Spleen (tissue), 11 donors: ENCODE measurements around the gene NME4. TPM values are rescaled to one million over a fixed set of nuclear protein-coding genes. Genes with fewer than 3 reads are reported as not detected.

ENCODE experiments used
- DNase-seq: peaks from one replicate; pipeline ENCODE4 v3.0.0-alpha.2; 2020
- H3K27ac ChIP-seq, 8 donors: fragments of 200-600 bp; sonication (generic) in 7 of 8; 1 replicate in 4 of 8; 2 replicates in 4 of 8; pipeline versions ENCODE4 v1.5.0 to v1.8.0; 2016 to 2021; ENCODE audit warnings: inconsistent platforms in 4 of 8, mild to moderate bottlenecking in 4 of 8, moderate library complexity in 1 of 8
- H3K27me3 ChIP-seq, 7 donors: fragments of 200-600 bp; sonication (generic) in 6 of 7; replicated peaks in 1 of 7; 1 replicate in 4 of 7; 2 replicates in 3 of 7; pipeline versions ENCODE4 v1.5.0 to v1.8.0; 2016 to 2021; ENCODE audit warnings: inconsistent platforms in 3 of 7, mild to moderate bottlenecking in 1 of 7
- H3K36me3 ChIP-seq, 6 donors: fragments of 200-600 bp; sonication (generic) in 5 of 6; 1 replicate in 4 of 6; 2 replicates in 2 of 6; pipeline versions ENCODE4 v1.5.0 to v1.8.0; 2016 to 2021; ENCODE audit warnings: inconsistent platforms in 2 of 6
- H3K4me1 ChIP-seq, 6 donors: fragments of 200-600 bp; sonication (generic) in 5 of 6; 1 replicate in 3 of 6; 2 replicates in 3 of 6; pipeline versions ENCODE4 v1.5.0 to v1.8.0; 2016 to 2021; ENCODE audit warnings: inconsistent platforms in 3 of 6
- H3K4me3 ChIP-seq, 8 donors: fragments of 200-600 bp; sonication (generic) in 7 of 8; 1 replicate in 4 of 8; 2 replicates in 4 of 8; pipeline versions ENCODE4 v1.5.0 to v1.8.0; 2016 to 2021; ENCODE audit warnings: inconsistent platforms in 4 of 8, mild to moderate bottlenecking in 4 of 8, moderate library complexity in 2 of 8
- H3K9me3 ChIP-seq, 8 donors: fragments of 200-600 bp; sonication (generic) in 7 of 8; 1 replicate in 4 of 8; 2 replicates in 4 of 8; pipeline versions ENCODE4 v1.5.0 to v1.8.0; 2016 to 2021; ENCODE audit warnings: inconsistent platforms in 4 of 8
- CTCF ChIP-seq, 11 experiments: fragments of 200-600 bp in 7 of 11; fragments of 450-650 bp in 4 of 11; sonication (generic) in 4 of 11; IDR thresholded peaks in 8 of 11; conservative IDR thresholded peaks in 3 of 11; 1 replicate in 7 of 11; 2 replicates in 4 of 11; pipeline versions ENCODE4 v1.4.0 to v1.8.0; 2016 to 2021; ENCODE audit warnings: antibody characterized with exemption in 11 of 11, inconsistent platforms in 4 of 11, mild to moderate bottlenecking in 1 of 11
- POLR2A ChIP-seq, 3 donors: fragments of 450-650 bp; IDR thresholded peaks; one replicate each; pipeline ENCODE4 v1.5.1; 2017; ENCODE audit warnings: antibody characterized with exemption in 3 of 3, mild to moderate bottlenecking in 1 of 3
- POLR2AphosphoS5 ChIP-seq, 3 donors: sonication (generic); formaldehyde crosslinking; IDR thresholded peaks; one replicate each; pipeline ENCODE4 v1.5.1; 2017; ENCODE audit warnings: antibody characterized with exemption in 3 of 3
- WGBS, 5 donors: extraction: QIAGEN DNeasy Blood & Tissue Kit in 3 of 5; methylation state at CpG; one replicate each; pipeline versions ENCODE4 v1.1.5 to v1.1.7; 2013 to 2018; 5-methylcytosine and 5-hydroxymethylcytosine counted together
- intact Hi-C: fragments of 100-400 bp; cut with DNase I; formaldehyde crosslinking; loops from one replicate; pipeline ENCODE4 v1.15.0; 2023; ENCODE audit warnings: low total_unique reads
- polyA plus RNA-seq, 3 donors: library from polyadenylated mRNA; stranded (reverse); fragments of 200-250 nt; gene quantifications; one replicate each; pipeline ENCODE4 v1.2.1, GENCODE V29; 2013
- total RNA-seq, 7 donors: library from RNA; depleted of rRNA in 3 of 7; stranded (reverse); fragments of >200 nt in 3 of 7; fragmentation: NEBNext Ultra II Directional in 4 of 7; extraction: Animal tissue kit (Norgen Biotek cat#: 25700) in 4 of 7; gene quantifications; one replicate each; pipeline versions ENCODE4 v1.1.0 to v1.2.1, GENCODE V29; 2016 to 2021
- donor health status: healthy with polysubstance abuse.
- donor health status: DM: no; HTN: no; CAD: no; lungs with moderate emphysema.
- donor health status: DM: no; HTN: no; CAD: no.
- donor health status: Bipolar disorder and iron deficiency.
- donor health status: healthy.
- donor health status: DM: no; HTN: no; CAD: no.
- donor health status: DM: yes; HTN: yes; CAD: no.

Gene NME4
- total and polyA plus RNA-seq, 10 donors, result 27.3 to 75.8 (median 55.8) TPM

- peak overlapping the region; percentile 61 to 96 (median 90) for H3K27ac ChIP-seq
- H3K9me3 ChIP-seq, result no peaks in the 10 kb centered on the region
- 0 to 1% (median 0%) methylated on average over 7 to 63 of the region's 63 CpGs for WGBS, 5 donors
- intact Hi-C loops, result loop anchor here (10.0 kb wide), 1 partner anchor 59 kb away; no protein-coding TSS in a partner anchor
- DNase-seq, result no peak
- no peak for TF ChIP-seq POLR2AphosphoS5 (IDR thresholded peaks at IDR 0.05)
- no peak for TF ChIP-seq POLR2A (IDR thresholded peaks at IDR 0.05)
- no peak for TF ChIP-seq CTCF (IDR thresholded peaks at IDR 0.05 in 8 of 11, conservative IDR thresholded peaks at IDR 0.05 in 3 of 11)
- peaks cover 0 to 9% (median 0%) of the 10 kb centered on the region in 6 donors for H3K36me3 ChIP-seq
- peak overlapping the region; percentile 60 to 87 (median 78) for H3K4me3 ChIP-seq
- H3K4me1 ChIP-seq, result peaks cover 6 to 45% (median 33%) of the 10 kb centered on the region in 6 donors
- peaks cover 0 to 14% (median 0%) of the 10 kb centered on the region in 7 donors for H3K27me3 ChIP-seq
Measured at GRCh38 chr16:425740-426114, 28.7 kb downstream of the NME4 start.

GRCh38 chr16:426115-426905 lies 29.3 kb downstream of the NME4 start:
- peaks cover 6 to 45% (median 33%) of the 10 kb centered on the region in 6 donors for H3K4me1 ChIP-seq
- H3K4me3 ChIP-seq, result peak overlapping the region; percentile 43 to 87 (median 62)
- peak; percentile 80 for DNase-seq
- intact Hi-C loops, result loop anchor here (10.0 kb wide), 1 partner anchor 58 kb away; no protein-coding TSS in a partner anchor
- H3K9me3 ChIP-seq, result no peaks in the 10 kb centered on the region
- TF ChIP-seq POLR2AphosphoS5 (IDR thresholded peaks at IDR 0.05), result no peak
- no peak for TF ChIP-seq POLR2A (IDR thresholded peaks at IDR 0.05)
- no peak for TF ChIP-seq CTCF (IDR thresholded peaks at IDR 0.05 in 8 of 11, conservative IDR thresholded peaks at IDR 0.05 in 3 of 11)
- WGBS, 5 donors, result 0 to 2% (median 1%) methylated on average over 36 to 97 of the region's 97 CpGs
- peak overlapping the region in 3 of 8 donors; percentile 87 to 96 (median 91) for H3K27ac ChIP-seq
- peaks cover 0 to 9% (median 0%) of the 10 kb centered on the region in 6 donors for H3K36me3 ChIP-seq
- H3K27me3 ChIP-seq, result peaks cover 0 to 14% (median 0%) of the 10 kb centered on the region in 7 donors

GRCh38 chr16:426906-427249 lies 29.9 kb downstream of the NME4 start:
- Histone ChIP-seq H3K36me3 (peaks cover 0 to 9% (median 0%) of the 10 kb centered on the region in 6 donors), H3K9me3 (no peaks in the 10 kb centered on the region), H3K4me3 (peak overlapping the region; percentile 43 to 87 (median 62)), H3K27ac (no peak overlapping the region), H3K27me3 (peaks cover 0 to 14% (median 0%) of the 10 kb centered on the region in 7 donors), H3K4me1 (peaks cover 6 to 45% (median 33%) of the 10 kb centered on the region in 6 donors)
- intact Hi-C loops, result loop anchor here (10.0 kb wide), 1 partner anchor 58 kb away; no protein-coding TSS in a partner anchor
- no peak for TF ChIP-seq CTCF (IDR thresholded peaks at IDR 0.05 in 8 of 11, conservative IDR thresholded peaks at IDR 0.05 in 3 of 11)
- no peak for TF ChIP-seq POLR2A (IDR thresholded peaks at IDR 0.05)
- TF ChIP-seq POLR2AphosphoS5 (IDR thresholded peaks at IDR 0.05), result no peak
- no peak for DNase-seq
- WGBS, 5 donors, result 8 to 24% (median 17%) methylated on average over 12 to 13 of the region's 13 CpGs

- intact Hi-C loops, result loop anchor here (10.0 kb wide), 1 partner anchor 58 kb away; no protein-coding TSS in a partner anchor
- peak overlapping the region in 6 of 8 donors; percentile 46 to 87 (median 65) for H3K4me3 ChIP-seq
Measured at GRCh38 chr16:427250-427649, 30.3 kb downstream of the NME4 start.

More at GRCh38 chr16:427250-427649, 30.3 kb downstream of the NME4 start:
- DNase-seq, result no peak
- H3K27me3 ChIP-seq, result peaks cover 0 to 14% (median 0%) of the 10 kb centered on the region in 7 donors
- peaks cover 0 to 9% (median 0%) of the 10 kb centered on the region in 6 donors for H3K36me3 ChIP-seq
- H3K4me1 ChIP-seq, result peaks cover 6 to 45% (median 33%) of the 10 kb centered on the region in 6 donors
- H3K27ac ChIP-seq, result no peak overlapping the region
- WGBS, 5 donors, result 51 to 73% (median 69%) methylated on average over 10 of the region's 10 CpGs
- TF ChIP-seq CTCF (IDR thresholded peaks at IDR 0.05 in 8 of 11, conservative IDR thresholded peaks at IDR 0.05 in 3 of 11) (no peak), POLR2A (IDR thresholded peaks at IDR 0.05) (no peak), POLR2AphosphoS5 (IDR thresholded peaks at IDR 0.05) (no peak)
- H3K9me3 ChIP-seq, result no peaks in the 10 kb centered on the region
